ENCODE measurements around the gene USH2A. TPM values are rescaled to one million over a fixed set of nuclear protein-coding genes. Genes with fewer than 3 reads are reported as not detected.
A peak's percentile ranks its signal among the peaks of the same experiment; 100 is the strongest.

Gene USH2A
- polyA plus RNA-seq, 1 of the 3 experiments (the other 2 are of a cell fraction): under 0.01 TPM

- no peaks in the 10 kb centered on the region; a peak in 1 of 4 replicates for H3K4me1 ChIP-seq (ENCODE audit: control insufficient read depth in 1 of 2, insufficient read depth in 2 of 2, low read depth in 1 of 2, low read length in 1 of 2)
- no peaks in the 10 kb centered on the region for H3K9me3 ChIP-seq
- H3K36me3 ChIP-seq (replicated peaks in 1 of 2; ENCODE audit: control insufficient read depth in 1 of 2, insufficient read depth in 2 of 2, low read length in 1 of 2): no peaks in the 10 kb centered on the region
- ChIA-PET CTCF (no interaction called here), POLR2A (no interaction called here)
- no peaks in the 10 kb centered on the region for H3K79me2 ChIP-seq (ENCODE audit: insufficient read depth)
- no peaks in the 10 kb centered on the region for H3K9me2 ChIP-seq
- H3F3A ChIP-seq (replicated peaks; ENCODE audit: insufficient read depth): no peaks in the 10 kb centered on the region
- H3K27me3 ChIP-seq (ENCODE audit: insufficient read depth): no peaks in the 10 kb centered on the region
- peak overlapping the region; percentile 2 to 69; a peak in 2 of 4 replicates for H3K27ac ChIP-seq (ENCODE audit: low read depth in 2 of 2, low read length in 1 of 2)
- 30% methylated on average over 2 of the region's 2 CpGs for WGBS (ENCODE audit: low lambda C conversion rate)
- no peak overlapping the region for H3K4me3 ChIP-seq (ENCODE audit: low read depth in 2 of 2, low read length in 1 of 2)
- no peak overlapping the region for H3K9ac ChIP-seq
- TF ChIP-seq MAX (IDR thresholded peaks at IDR 0.05; ENCODE audit: low read depth) (no peak), USF1 (IDR thresholded peaks at IDR 0.05; ENCODE audit: borderline replicate concordance, low read depth) (no peak), EP300 (IDR thresholded peaks at IDR 0.05; ENCODE audit: borderline replicate concordance in 1 of 2, low read depth in 1 of 2, low read length in 1 of 2) (peak; percentile 21 to 77; a peak in 1 of 4 replicates), NFIC (IDR thresholded peaks at IDR 0.05; ENCODE audit: borderline replicate concordance) (peak; percentile 87), JUND (IDR thresholded peaks at IDR 0.05) (peak; percentile 68), PBX3 (IDR thresholded peaks at IDR 0.05) (peak; percentile 89), RFX5 (IDR thresholded peaks at IDR 0.05; ENCODE audit: low read length) (no peak), TEAD4 (IDR thresholded peaks at IDR 0.05; ENCODE audit: borderline replicate concordance, insufficient read depth) (peak; percentile 40; the same call in 1 of the 2 replicates), CTCF (IDR thresholded peaks at IDR 0.05) (no peak), YY1 (IDR thresholded peaks at IDR 0.05; ENCODE audit: low read depth) (no peak), SMC3 (IDR thresholded peaks at IDR 0.05; ENCODE audit: low read depth, low read length) (no peak), FOSL2 (IDR thresholded peaks at IDR 0.05; ENCODE audit: borderline replicate concordance, low read depth) (peak; percentile 61; the same call in 1 of the 2 replicates), GABPA (IDR thresholded peaks at IDR 0.05; ENCODE audit: low read depth) (no peak), FOXJ3 (CRISPR knock-in tag; IDR thresholded peaks at IDR 0.05) (no peak), FOXM1 (IDR thresholded peaks at IDR 0.05; ENCODE audit: low read depth) (no peak), TCF12 (IDR thresholded peaks at IDR 0.05) (peak; percentile 72), GATA2 (CRISPR knock-in tag; IDR thresholded peaks at IDR 0.05) (no peak)
- no peak overlapping the region for H3K4me2 ChIP-seq
- H2AFZ ChIP-seq (ENCODE audit: low read depth): no peak overlapping the region
- no peaks in the 10 kb centered on the region for H4K20me1 ChIP-seq (ENCODE audit: insufficient read depth)
- no peak for DNase-seq
Observed at GRCh38 chr1:216325946-216326345, 97.3 kb downstream of the USH2A start.
